Measurements from ENCODE around the gene GPR50. TPM values are rescaled to one million over a fixed set of nuclear protein-coding genes. Genes with fewer than 3 reads are reported as not detected.

The GPR50 gene
- total RNA-seq, 4 donors from 2014 or later, result not detected

- ATAC-seq (ENCODE audit: low FRiP score), result no peak
- DNase-seq (ENCODE audit: low spot score), result no peak
- no peak for TF ChIP-seq CTCF (IDR thresholded peaks at IDR 0.05)
Observed at GRCh38 chrX:151167791-151168345, 8.5 kb upstream of the GPR50 start.

GRCh38 chrX:151169783-151170182 lies 6.6 kb upstream of the GPR50 start:
- DNase-seq (ENCODE audit: low spot score) (no peak), ATAC-seq (ENCODE audit: low FRiP score) (no peak)
- TF ChIP-seq CTCF (IDR thresholded peaks at IDR 0.05), result no peak

GRCh38 chrX:151174581-151175282 lies 1.7 kb upstream of the GPR50 start:
- ATAC-seq (ENCODE audit: low FRiP score) (no peak), DNase-seq (ENCODE audit: low spot score) (no peak)

GRCh38 chrX:151175283-151176062 lies 911 bp upstream of the GPR50 start:
- DNase-seq (ENCODE audit: low spot score) (no peak), ATAC-seq (ENCODE audit: low FRiP score) (no peak)
- no peak for TF ChIP-seq CTCF (IDR thresholded peaks at IDR 0.05)

More at GRCh38 chrX:151174581-151175282, 1.7 kb upstream of the GPR50 start:
- TF ChIP-seq CTCF (IDR thresholded peaks at IDR 0.05), result no peak

GRCh38 chrX:151177141-151178027 lies 1.0 kb downstream of the GPR50 start:
- DNase-seq (ENCODE audit: low spot score) (no peak), ATAC-seq (ENCODE audit: low FRiP score) (no peak)
- no peak for TF ChIP-seq CTCF (IDR thresholded peaks at IDR 0.05)

- no peak for TF ChIP-seq CTCF (IDR thresholded peaks at IDR 0.05)
- no peak for ATAC-seq (ENCODE audit: low FRiP score)
- no peak for DNase-seq (ENCODE audit: low spot score)
Observed at GRCh38 chrX:151178746-151179145, 2.4 kb downstream of the GPR50 start.

All from omental fat pad (tissue), 4 donors.